Measurements from ENCODE around the gene MTERF1. TPM values are rescaled to one million over a fixed set of nuclear protein-coding genes. Genes with fewer than 3 reads are reported as not detected.

The MTERF1 gene
- total and polyA plus RNA-seq, 2 experiments from 2014 or later = 5.9 to 13.2 TPM

- no peaks in the 10 kb centered on the region for H3K9me2 ChIP-seq (replicated peaks; ENCODE audit: insufficient read depth)
- no peak for DNase-seq (ENCODE audit: low spot score)
- 91% methylated on average over 2 of the region's 2 CpGs for WGBS (ENCODE audit: low lambda C conversion rate, missing lambda C conversion rate)
Measured at GRCh38 chr7:91827169-91827568, 53.3 kb downstream of the MTERF1 start.

GRCh38 chr7:91826377-91826776 is 54.1 kb downstream of the MTERF1 start:
- 93% methylated on average over 1 of the region's 1 CpG for WGBS (ENCODE audit: low lambda C conversion rate, missing lambda C conversion rate)
- H4K20me1 ChIP-seq (ENCODE audit: insufficient read depth, poor library complexity, severe bottlenecking) = no peaks in the 10 kb centered on the region
- no peak overlapping the region for H3K4me3 ChIP-seq
- no peaks in the 10 kb centered on the region for H3K4me1 ChIP-seq (ENCODE audit: insufficient read depth)
- H3K27ac ChIP-seq = no peak overlapping the region
- no peaks in the 10 kb centered on the region for H3K9me3 ChIP-seq (ENCODE audit: low read depth)
- no peaks in the 10 kb centered on the region for H3K36me3 ChIP-seq (replicated peaks; ENCODE audit: insufficient read depth, low read depth)
- TF ChIP-seq EZH2 (IDR thresholded peaks at IDR 0.05; ENCODE audit: borderline replicate concordance) (no peak), EZH2phosphoT487 (IDR thresholded peaks at IDR 0.05; ENCODE audit: low read depth, severe bottlenecking, unreplicated experiment) (no peak), CTCF (IDR thresholded peaks at IDR 0.05; ENCODE audit: poor library complexity) (no peak)
- H2AFZ ChIP-seq = no peak overlapping the region
- no peak for DNase-seq (ENCODE audit: low spot score)
- no peaks in the 10 kb centered on the region for H3K79me2 ChIP-seq
- H3K9me2 ChIP-seq (replicated peaks; ENCODE audit: insufficient read depth) = no peaks in the 10 kb centered on the region
- H3K27me3 ChIP-seq = no peaks in the 10 kb centered on the region
- no peak overlapping the region for H3K4me2 ChIP-seq

More at GRCh38 chr7:91827169-91827568, 53.3 kb downstream of the MTERF1 start:
- H3K79me2 ChIP-seq = no peaks in the 10 kb centered on the region
- H3K27me3 ChIP-seq = no peaks in the 10 kb centered on the region
- H3K4me3 ChIP-seq = no peak overlapping the region
- H3K27ac ChIP-seq = no peak overlapping the region
- no peaks in the 10 kb centered on the region for H3K36me3 ChIP-seq (replicated peaks; ENCODE audit: insufficient read depth, low read depth)
- TF ChIP-seq EZH2phosphoT487 (IDR thresholded peaks at IDR 0.05; ENCODE audit: low read depth, severe bottlenecking, unreplicated experiment) (no peak), CTCF (IDR thresholded peaks at IDR 0.05; ENCODE audit: poor library complexity) (no peak), EZH2 (IDR thresholded peaks at IDR 0.05; ENCODE audit: borderline replicate concordance) (no peak)
- H2AFZ ChIP-seq = no peak overlapping the region
- H3K4me2 ChIP-seq = no peak overlapping the region
- no peaks in the 10 kb centered on the region for H3K4me1 ChIP-seq (ENCODE audit: insufficient read depth)
- no peaks in the 10 kb centered on the region for H4K20me1 ChIP-seq (ENCODE audit: insufficient read depth, poor library complexity, severe bottlenecking)
- no peaks in the 10 kb centered on the region for H3K9me3 ChIP-seq (ENCODE audit: low read depth)

GRCh38 chr7:91824201-91824600 is 56.3 kb downstream of the MTERF1 start:
- no peak for DNase-seq (ENCODE audit: low spot score)
- Histone ChIP-seq H3K27me3 (no peaks in the 10 kb centered on the region), H3K36me3 (replicated peaks; ENCODE audit: insufficient read depth, low read depth) (no peaks in the 10 kb centered on the region), H3K9me2 (replicated peaks; ENCODE audit: insufficient read depth) (no peaks in the 10 kb centered on the region), H3K79me2 (no peaks in the 10 kb centered on the region), H4K20me1 (ENCODE audit: insufficient read depth, poor library complexity, severe bottlenecking) (no peaks in the 10 kb centered on the region), H3K4me2 (no peak overlapping the region), H3K9me3 (ENCODE audit: low read depth) (peaks cover 6% of the 10 kb centered on the region), H2AFZ (no peak overlapping the region), H3K4me3 (no peak overlapping the region), H3K4me1 (ENCODE audit: insufficient read depth) (no peaks in the 10 kb centered on the region), H3K27ac (no peak overlapping the region)
- TF ChIP-seq EZH2 (IDR thresholded peaks at IDR 0.05; ENCODE audit: borderline replicate concordance) = no peak
- TF ChIP-seq CTCF (IDR thresholded peaks at IDR 0.05; ENCODE audit: poor library complexity) = no peak
- no peak for TF ChIP-seq EZH2phosphoT487 (IDR thresholded peaks at IDR 0.05; ENCODE audit: low read depth, severe bottlenecking, unreplicated experiment)

Other genes with a start within 250 kb of the MTERF1 start
- 85.8 and 97.5 TPM in 2 replicates for gene AKAP9, start 60.2 kb upstream of the MTERF1 start, total RNA-seq
- 80.5 and 119 TPM in 2 replicates for gene AKAP9, start 60.2 kb upstream of the MTERF1 start, polyA plus RNA-seq

Data from hepatocyte (in vitro differentiated cells).